ENCODE data around the gene TNN.

GRCh38 chr1:175036476-175036875 lies 31.2 kb upstream of the TNN start:
- TF ChIP-seq POLR2AphosphoS5 (IDR thresholded peaks at IDR 0.05) (no peak), EP300 (IDR thresholded peaks at IDR 0.05) (no peak), CTCF (IDR thresholded peaks at IDR 0.05) (no peak), POLR2A (IDR thresholded peaks at IDR 0.05) (no peak)

Measured in sigmoid colon (tissue), 4 donors.